Dedifferentiated amniotic fluid mesenchymal stem cell (primary cell): ENCODE measurements around the gene CACNA1E.
"Not testable (repeated sequence)": the region's sequence is repeated elsewhere in the genome, so short reads cannot be mapped to it uniquely, and the experiment has no call there.

ENCODE experiments used
- DNase-seq: peaks from one replicate; pipeline ENCODE4 v3.0.0-alpha.2; 2016; ENCODE audit errors: extremely low spot score

Gene CACNA1E

DNA sequence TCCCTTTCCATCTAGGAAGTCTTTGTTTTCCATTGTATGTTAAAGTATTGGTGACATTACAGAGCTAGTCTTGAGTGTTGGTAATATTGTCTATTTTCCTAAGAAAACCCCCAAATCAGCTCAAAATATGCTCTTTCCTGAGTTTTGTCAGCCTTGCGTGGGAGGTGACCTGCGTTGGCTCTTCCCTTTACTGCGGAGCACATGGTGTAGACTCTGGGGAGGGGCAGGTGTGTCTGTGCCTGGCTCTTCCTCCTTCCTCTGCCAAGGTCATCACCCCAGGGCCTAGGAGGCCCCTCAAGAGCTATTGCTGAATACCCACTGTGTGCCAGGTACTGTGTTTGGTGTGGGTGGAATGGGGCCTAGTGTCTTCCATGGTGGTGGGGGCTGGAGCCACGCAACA, 33.4 kb downstream of the CACNA1E start:
- no peak for DNase-seq

DNA sequence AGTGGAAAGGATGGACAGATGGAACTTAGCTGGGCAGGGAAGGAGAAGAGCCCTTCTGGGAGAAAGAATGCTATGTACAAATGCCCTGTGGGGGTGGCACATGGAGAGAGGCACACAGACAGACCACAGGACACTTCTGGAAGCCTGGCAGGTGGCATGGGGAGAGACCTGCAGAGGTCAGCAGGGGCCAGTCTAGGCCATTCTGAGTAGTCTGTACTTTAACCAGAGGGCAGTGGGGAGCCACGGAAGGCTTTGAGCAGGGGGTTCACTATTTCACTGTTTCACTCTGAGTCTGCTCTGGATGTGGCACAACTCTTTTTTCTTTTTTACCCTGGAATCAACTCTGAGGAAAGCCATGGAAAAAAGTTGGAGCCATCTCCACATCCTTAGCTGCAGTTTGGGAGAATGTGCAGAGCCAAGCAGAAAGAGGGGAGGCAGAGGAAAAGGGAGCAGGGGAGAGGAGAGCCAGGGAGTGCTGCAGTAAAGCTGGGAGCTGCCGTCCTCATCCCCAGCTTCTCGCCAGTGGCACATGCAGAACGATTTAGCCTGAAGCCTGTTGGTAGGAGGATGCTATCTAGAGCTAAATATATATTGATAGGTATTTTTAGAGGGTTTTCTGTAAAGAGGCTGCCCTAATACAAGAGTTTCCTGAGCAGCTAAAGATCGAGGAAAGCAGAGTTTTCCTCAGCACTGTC, 34.0 kb downstream of the CACNA1E start:
- DNase-seq, result no peak

DNA sequence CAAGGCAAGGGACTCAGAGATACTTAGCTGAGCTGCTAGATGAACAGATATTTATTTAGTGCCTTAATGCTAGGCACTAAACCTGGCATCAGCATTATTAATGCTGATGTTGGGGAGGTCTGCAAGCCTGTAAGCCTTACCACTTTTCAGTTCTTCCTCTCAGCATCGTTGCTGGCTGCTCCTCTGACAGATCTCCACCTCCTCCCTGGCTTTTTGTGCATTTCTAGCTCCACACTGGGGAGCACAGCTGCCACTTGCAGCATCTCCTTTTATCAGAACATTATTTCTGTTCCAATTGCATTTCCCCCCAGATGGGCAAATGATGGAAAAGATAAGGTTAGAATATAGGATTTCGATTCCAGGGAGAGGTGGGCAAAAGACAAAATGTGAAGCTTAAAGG, 34.8 kb downstream of the CACNA1E start:
- no peak for DNase-seq

DNA sequence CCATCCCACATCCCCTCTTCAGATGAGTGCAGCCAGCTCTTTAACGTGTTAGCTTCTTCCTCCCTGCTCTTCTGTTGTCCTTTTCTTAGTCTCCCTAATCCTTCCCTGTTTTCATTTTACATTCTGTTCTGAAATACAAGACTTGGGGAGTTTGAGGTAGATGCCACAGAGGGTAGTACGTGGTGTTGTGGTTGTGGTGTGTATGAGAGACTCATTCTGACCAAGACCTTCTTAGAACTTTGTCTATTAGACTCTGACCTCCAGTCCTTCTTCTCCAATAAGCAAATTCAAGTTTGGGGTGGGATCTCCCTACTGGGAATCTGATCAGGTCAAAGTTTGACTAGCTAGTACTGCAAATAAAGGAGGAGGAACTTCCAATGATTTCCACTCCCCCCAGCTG, 39.5 kb downstream of the CACNA1E start:
- DNase-seq, result no peak

DNA sequence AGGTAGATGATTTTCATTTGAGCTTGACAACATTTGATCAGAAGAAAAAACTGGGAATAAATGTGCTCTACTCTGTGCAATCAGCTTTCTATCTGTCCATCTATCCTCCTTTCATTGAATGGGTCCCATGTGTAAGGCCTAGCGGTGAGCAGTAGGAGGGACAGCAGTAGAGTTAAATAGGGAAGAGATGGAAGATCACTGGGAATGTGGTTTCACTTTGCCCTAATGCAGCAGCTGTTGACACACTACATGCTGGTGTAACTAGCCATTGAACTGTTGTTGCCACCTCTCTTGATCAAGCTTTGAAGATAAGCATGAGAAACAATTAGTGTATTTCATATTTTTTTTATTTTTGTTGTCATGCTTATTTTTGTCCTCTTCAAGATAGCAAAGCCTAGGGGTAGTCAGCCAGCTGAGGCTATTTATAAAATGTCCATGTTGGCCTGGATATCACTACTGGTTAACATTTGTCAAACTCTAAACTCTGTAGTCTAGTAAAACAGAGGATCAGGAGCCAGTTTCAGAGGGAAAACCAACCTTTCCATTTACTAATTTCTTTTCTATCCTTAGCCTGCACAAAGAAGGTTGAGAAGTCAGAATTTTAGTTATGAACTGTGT, 41.9 kb downstream of the CACNA1E start:
- no peak for DNase-seq

DNA sequence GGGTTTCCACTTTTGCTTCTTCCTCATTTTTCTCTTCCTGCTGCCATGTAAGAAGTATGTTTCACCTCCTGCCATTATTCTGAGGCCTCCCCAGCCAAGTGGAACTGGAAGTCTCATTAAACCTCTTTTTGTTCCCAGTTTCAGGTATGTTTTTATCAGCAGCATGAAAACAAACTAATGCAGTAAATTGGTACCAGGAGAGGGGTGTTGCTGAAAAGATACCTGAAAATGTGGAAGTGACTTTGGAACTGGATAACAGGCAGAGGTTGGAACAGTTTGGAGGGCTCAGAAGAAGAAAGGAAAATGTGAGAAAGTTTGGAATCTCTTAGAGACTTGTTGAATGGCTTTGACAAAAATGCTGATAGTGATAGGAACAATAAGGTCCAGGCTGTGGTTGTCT, 44.9 kb downstream of the CACNA1E start:
- DNase-seq, result not testable (repeated sequence)

DNA sequence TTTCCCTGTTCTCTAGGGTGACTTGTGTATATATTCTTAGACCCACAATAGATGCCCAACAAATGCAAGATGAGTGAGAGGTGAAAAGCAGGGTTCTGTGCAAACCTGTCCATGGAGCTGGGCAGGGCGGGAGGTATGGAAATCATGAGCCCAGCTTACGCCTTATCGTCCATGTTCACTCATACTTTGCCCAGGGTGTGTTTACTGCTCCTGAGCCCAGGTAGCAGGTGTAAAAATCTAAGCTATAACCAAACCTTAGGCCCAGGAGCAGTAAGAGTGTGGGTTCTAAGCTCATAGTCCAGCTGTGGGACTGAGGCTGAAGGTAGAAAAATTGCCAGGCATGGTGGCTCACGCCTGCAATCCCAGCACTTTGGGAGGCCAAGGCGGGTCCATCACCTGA, 48.1 kb downstream of the CACNA1E start:
- DNase-seq, result no peak

DNA sequence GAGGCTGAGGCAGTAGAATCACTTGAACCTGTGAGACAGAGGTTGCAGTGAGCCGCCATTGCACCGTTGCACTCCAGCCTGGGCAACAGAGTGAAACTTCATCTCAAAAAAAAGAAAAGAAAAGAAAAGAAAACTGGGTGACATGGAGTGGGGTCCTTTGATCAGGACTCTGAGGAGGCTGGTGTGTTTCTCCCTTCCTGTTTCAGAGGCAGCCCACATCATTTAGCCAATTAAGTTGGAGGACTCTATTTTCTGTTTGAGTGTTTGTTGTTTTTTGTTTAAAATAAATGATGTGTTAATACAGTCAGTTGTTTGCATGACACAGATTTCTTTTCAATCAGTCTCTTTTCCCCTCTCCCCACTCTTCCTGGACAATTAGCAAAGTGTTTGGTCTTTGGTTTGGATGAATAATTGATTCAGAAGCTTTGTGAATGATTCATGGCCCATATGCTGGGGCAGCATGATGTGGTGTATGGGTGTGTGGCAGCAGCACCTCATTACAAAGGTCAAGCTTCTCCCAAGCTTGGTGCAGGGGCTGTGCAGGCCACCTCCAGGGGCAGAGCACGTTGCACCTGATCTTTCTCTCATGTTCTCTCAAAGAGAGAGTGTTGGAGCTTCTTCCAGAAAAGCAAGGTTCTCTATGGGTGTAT, 48.8 kb downstream of the CACNA1E start:
- DNase-seq, result no peak

DNA sequence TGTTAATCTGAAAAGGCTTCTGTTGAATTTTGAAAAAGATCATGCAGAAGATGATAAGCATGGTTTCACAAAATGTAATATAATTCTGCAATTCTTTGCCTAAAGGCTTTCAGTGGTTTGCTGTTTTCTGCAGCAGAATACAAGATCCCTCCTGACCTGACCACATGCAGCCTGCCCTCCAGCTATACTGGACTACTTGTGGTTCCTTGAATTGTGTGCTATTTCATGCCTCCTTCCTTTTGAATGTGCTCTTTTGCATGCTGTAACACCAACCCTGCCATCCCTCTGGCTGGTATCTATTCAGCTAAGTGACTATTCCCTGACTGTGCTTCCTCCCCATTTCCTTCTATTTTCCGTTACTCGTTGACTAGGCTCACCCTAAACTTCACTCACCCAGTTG, 55.5 kb downstream of the CACNA1E start:
- no peak for DNase-seq

DNA sequence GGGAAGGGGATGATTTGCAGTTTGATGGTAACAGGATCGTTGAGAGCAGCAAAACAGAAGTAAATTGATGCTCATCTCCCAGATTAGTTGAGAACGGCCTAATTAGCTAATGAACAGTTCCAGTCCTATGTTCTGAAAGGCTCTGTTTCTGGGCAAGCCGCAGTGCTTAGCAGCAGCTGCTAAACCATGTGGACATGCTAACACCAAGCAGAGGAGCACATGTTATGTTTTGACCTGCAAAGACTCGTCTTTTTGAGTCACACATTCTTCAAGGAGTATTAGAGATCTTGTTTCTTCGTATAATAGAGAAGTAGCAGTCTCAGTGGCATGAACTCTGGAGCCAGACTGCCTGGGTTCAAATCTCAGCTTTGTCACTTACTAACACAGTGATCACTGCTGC, 58.1 kb downstream of the CACNA1E start:
- no peak for DNase-seq

DNA sequence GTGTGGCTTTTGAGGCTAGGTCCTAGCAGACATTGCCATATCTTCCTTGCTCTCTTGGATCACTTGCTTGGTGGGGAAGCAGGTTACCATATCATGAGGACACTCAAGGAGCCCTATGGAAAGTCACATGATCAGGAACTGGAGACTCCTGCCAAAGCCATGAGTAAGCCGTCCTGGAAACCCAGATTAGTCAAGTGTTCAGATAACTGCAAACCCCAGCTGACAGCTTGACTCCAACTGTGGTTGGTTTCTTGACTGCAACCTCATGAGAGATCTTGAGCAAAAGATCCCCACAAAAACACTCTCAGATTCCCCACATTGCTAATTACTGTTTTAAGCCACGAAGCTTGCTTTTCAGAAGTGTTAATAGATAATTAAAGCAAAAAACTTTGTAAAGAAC, 58.6 kb downstream of the CACNA1E start:
- DNase-seq, result no peak

DNA sequence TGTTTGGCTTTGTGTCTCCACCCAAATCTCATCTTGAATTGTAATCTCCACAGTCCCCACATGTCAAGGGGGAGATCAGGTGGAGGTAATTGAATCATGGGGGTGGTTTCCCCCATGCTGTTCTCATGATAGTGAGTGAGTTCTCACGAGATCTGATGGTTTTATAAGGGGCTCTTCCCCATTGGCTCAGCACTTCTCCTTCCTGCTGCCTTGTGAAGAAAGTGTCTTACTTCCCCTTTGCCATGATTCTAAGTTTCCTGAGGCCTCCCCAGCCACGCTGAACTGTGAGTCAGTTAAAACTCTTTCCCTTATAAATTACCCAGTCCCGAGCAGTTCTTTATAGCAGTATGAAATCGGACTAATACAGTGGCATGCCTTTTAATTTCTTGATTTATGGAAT, 59.1 kb downstream of the CACNA1E start:
- DNase-seq, result not testable (repeated sequence)

DNA sequence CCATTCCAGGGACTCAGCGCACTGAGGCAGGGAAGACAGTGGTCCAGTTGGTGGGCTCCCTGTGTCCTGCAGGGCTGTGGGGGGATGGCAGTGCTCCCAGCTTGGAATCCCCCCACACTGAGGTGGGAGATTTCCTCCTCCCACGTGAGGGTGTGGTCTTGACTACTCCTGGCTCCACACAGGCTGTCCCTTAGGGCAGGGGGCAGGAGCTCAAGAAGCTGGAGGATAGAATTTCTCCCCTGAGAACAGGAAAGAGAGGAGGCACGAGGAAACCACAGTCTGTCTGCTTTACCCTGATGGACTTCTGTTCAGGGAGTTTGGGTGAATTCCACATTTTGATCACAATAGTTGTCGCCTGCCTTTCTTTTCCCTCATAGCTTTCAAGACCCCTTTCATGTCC, 62.1 kb downstream of the CACNA1E start:
- DNase-seq, result no peak

DNA sequence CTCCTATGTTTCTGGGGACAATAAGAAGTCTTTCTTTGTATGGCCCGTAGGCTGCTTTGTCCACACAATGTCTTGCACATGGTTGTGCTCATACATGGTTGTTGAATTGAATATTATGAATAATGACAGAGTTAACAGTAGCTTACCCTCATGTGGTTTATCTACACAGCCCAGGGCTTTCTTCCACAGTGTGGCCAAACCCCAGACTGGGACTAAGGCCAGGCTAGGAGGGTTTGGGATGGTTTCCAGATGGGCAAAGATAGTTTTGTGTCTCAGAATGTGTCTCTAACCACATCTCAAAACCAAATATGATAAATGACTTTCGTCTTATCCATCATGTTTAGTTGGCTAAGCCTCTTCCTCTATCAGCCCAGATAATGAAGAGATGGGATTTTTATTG, 65.2 kb downstream of the CACNA1E start:
- DNase-seq, result no peak

DNA sequence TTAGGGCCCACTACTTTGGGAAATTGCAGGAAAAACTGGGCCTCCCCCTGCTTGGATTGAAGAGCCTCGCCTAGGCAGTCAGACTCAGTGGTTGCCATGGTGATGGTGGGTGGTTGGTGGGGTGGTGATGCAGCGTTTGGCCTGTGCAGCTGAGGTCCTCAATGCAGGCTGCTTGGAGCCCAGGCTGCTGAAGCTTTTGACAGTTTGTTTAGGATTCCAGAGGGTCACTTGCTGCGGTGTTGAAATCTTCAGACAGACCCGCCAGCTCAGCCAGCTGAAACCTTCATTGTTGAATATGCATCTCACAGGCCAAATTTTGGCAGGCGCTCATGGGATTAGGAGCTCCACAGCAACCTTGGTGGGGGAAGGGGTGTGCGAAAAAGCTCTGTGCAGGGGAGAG, 67.9 kb downstream of the CACNA1E start:
- no peak for DNase-seq

DNA sequence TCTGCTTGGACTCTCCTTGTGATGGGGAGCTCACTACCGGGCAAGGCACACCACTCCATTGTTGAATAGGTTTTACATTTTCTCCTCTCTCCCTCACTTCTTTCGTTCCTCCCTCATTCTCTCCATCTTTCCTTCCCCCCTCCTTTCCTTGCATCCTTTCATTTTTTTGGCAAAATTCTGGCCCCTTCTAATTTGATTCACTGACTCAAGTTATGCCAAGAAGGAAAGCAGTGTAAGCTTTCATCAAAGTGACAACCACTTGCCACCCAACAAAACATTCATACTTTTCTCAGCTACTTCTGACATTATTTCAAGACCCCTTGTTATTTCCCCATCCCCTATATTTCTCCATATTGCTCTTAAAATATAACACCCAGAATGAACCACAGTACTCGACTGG, 68.4 kb downstream of the CACNA1E start:
- DNase-seq, result no peak

DNA sequence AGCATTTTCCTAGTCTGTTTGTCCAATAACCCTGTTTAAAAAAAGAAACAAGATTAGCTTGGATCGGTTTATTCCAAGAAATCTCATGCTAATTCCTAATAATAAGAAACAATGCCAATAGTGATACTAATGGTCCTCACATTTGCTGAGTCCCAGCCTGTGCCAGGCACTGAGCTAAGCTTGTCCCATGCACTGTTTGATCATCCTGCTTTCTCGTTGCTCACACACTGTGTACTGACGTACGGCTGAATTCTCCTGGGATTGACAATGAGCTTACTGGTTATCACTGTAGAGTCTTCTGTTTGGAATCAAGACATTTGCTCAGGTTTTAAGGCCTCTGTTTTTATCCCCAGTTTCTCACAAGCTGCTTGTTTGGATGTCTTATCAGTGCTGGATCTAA, 71.1 kb downstream of the CACNA1E start:
- DNase-seq, result no peak

DNA sequence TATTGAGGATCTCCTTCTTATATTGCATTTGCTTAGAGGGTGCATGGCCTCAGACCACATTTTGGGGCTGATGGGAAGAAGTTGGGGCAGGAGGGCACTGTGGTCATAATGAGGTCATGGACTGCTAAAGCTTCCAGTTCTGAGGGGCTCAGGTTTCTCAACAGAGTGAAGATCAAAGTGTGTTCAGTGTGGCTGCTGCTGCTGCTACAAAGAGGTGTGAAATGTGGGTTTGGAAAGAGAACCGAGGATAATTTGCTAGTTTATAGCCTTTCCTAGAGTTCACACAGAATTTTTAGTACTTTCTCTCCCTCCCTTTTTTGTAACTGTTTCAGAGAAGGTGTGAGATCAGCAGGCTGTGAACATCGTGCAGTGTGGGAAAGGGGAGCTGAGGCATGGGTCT, 73.3 kb downstream of the CACNA1E start:
- no peak for DNase-seq

DNA sequence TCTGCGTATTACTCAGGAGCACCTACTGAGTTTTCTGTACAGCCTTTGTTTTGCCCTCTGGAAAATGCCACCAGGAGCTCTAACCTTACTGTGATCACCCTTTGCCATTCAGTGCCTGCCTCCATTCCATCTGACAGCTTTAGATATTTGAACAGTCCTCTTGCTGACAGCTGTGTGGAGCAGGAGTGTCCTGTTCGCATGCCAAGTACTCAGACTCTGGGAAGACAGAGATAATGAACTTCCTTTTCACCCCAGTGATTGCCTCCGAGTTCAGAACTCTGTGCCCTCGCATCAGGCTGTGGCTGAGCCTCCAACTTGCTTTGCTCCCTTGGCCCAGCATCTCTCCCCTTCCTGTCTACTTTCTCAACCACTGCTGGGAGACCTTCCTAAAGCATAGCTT, 74.0 kb downstream of the CACNA1E start:
- no peak for DNase-seq

DNA sequence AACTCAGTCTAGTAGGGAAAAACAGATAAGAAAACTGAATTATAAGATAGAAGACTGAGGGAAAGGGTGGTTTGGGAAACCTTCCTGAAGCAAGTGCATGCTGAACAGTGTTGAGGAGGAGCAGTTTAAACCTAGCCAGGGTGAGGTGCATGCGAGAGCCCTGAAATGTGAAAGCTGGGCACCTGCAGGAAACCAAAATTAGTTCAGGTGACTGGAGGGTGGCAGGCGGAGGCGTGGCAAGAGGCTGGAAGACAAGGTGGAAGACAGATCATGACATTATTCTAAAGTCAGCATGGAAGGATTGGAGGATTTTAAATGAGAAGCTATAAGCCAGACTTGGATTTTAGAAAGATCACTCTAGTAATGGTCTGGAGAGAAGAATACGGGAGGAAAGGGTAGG, 75.1 kb downstream of the CACNA1E start:
- no peak for DNase-seq

DNA sequence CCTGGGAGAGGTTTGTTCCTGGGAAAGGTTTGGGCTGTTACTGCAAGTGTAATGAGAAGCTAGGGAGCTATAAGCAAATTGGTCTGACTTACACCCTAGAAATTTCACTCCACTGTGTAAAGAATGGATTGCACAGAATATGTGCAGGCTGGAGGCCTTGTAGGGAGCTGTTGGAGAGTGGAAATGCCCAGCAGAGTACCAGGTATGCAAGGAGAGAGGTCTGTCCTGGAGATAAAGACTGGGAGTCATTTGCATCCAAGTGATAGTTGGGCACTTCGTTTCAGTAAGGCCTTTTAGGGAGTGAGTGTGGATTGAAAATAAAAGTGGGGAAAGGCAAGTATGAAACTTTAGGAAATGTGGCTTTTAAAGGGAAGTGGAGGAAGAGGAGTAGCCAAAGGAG, 75.8 kb downstream of the CACNA1E start:
- no peak for DNase-seq

DNA sequence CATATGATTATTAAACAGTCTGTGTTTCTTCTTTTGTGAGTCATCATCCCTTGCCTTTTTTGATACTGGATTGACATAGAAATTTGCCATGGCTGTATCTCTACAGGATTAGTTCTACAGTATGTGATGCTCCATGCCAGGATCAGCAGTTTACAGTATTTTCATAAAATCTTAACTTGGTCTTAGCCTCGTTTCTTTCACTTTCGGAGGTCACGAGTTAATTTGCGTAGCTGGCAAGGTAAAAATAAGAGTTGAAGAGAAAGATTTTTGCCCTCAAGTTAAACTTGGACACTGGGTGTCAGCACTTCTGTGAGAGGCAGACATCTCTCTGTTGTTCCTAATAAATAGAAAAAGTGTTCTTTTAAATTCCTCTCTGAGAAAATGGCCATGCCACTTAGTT, 79.1 kb downstream of the CACNA1E start:
- DNase-seq, result no peak

DNA sequence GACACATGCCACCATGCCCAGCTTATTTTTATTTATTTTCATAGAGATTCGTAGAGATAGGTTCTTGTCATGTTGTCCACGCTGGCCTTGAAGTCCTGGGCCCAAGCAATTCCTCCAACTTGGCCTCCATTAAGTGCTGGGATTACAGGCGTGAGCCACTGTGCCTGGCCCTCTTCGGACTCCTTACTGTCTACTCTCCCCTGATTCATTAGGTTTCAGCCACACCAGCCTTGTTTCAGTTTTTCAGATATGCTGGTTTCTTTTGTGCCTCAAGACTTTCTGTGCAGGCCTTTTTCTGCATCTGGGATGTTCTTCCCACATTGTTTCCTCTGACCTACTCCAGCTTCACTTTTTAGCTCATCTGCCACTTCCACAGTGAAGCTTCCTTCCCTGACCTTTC, 85.4 kb downstream of the CACNA1E start:
- no peak for DNase-seq

DNA sequence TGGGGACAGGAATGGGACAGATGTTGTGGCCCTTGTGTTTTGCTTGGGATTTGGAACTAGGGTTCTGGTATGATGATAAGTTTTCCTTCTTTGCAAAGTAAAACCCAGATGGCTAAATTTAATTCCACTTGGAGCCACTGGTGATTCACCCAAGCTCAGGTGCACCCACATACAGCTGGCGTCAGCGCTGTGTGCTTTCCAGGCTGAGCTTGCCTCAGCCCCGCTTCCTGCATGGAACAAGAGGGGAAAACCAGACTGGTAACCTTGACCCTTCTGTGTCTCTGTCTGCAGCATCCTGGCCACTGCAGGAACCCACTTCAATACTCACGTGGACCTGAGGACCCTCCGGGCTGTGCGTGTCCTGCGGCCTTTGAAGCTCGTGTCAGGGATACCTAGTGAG, 94.2 kb downstream of the CACNA1E start:
- DNase-seq, result no peak
